GM19099 (cell line): ENCODE data around the gene ANO6.

Experiments used
- POLR2A ChIP-seq: IDR thresholded peaks from 3 replicates; pipeline ENCODE4 v1.6.1; 2011; ENCODE audit warnings: low read depth; ENCODE audit not compliant: insufficient read length; ENCODE audit errors: extremely low read depth

The ANO6 gene

DNA sequence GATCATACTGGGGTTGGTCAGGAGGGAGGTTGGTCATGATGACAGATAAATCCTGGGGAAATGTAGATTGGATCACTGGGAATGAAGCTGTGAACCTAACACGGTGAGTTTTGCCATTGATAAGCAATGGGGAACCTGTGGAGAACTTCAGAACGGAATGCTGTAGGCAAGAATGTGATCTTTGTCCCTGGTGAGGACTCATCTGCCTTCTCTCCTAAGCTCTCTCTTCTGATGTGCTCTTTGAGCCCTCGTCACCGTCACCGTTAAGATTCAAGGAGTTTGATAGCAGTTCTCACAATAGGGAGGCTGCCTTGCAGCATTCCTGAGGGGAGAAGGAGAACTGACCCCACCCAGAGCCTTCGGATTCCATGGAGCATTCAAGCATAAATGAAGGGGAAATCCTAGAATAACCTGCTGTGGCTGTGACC lies 217.6 kb downstream of the ANO6 start:
- TF ChIP-seq POLR2A: no peak

DNA sequence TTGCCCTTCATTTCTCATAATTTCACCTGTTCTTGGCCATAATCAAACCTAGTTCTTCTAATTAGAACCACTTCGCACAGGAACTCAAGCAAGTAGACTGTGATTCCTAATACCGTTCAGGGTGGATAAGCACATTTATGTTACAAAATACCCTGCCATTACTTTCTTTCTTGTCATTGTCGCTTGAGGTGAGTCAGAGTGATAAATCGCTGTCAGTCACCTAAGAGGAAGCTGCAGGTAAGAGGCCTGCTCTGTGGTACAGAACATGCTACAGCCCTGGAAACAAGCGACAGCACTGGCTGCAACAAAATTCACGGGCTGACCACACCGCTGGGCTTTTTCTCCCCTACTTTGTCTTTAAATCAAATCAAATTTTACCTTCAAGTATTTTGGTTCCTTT lies 218.2 kb downstream of the ANO6 start:
- no peak for TF ChIP-seq POLR2A

DNA sequence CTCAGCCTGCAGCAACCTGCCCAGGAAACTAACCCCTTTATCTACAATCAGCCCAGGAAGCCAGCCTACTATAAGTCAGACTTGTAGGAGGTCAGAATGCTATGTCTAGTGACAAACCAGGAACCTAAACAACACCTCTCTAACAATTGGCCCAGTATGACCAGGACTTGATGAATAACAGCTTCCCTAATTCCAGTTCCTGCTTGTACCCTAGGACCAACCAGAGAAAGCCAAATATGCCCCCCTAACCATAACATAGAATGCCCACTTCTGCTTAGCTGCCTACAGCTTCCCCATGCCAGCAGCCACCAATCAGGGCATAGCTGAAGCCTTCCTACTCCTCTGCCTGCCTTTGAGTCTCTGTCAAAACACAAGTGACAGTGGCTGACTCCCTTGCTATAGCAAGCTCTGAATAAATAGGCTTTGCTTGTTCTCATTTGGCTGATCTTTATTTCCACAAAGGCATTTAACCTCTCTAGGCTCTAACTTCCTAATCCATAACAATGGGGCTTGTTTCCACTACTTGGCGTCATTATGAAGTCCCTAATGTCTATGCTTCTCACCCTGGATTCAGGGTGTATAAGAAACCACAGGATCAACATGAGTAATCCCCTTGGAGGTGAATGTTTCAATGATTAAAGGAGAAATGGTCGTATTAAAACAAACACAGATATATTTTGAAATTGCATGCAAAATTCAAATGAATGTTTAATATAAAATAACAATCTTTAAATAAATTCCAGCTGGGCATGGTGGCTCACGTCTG lies 220.2 kb downstream of the ANO6 start:
- no peak for TF ChIP-seq POLR2A

DNA sequence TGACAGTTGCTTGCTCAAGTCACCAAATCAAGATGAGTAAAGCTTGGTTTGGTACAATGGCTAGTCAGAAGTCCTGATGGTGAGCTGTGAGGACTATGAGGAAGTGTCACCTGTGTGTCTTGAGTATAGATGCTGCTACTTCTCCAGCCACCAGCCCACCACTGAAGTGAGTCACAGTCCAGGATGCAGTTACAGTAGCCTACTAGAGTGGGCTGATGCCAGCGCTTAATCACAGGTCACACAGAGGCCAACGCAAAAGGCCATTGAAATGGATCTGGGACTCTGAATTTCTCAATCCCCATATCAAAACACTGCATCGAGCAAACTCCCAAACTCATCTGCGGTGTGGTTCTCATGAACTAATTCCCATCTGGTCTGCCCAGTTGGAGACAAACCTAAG lies 223.1 kb downstream of the ANO6 start:
- TF ChIP-seq POLR2A: no peak

DNA sequence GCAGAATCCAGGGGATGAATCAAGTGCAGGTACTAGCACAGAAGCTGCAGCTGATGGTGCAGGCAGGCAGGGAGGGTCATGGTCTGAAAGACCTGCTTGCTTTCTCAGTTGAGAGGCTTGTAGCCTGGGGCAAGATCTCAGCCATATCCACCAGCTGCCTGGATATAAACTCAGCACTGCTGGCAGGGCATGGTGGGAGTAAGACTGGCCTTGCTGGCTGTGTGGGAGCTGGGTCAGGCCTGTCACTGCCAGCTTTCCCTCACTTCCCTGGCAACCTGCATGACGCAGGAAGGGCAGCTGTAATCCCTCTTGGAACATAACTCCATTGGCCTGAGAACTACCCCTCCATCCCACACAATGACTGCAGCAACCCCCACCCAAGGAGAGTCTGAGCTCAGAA lies 230.1 kb downstream of the ANO6 start:
- TF ChIP-seq POLR2A: no peak

DNA sequence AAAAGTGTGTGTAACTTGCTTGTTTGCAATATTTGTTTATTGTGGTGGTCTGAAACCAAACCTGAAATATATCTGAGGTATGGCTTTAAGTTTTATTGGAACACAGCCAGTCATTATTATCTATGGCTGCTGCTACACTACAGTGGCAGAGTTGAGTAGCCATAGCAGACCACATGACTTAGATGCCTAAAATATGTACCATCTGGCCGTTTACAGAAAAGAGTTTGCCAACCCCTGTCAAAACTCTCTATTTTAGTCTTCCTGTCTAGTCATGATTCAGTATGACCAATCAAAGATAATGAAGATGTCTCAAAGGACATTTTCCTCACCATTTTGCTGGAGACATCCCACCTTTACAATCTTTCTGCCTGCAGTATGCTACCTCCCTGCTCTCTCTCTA lies 242.3 kb downstream of the ANO6 start:
- TF ChIP-seq POLR2A: no peak

DNA sequence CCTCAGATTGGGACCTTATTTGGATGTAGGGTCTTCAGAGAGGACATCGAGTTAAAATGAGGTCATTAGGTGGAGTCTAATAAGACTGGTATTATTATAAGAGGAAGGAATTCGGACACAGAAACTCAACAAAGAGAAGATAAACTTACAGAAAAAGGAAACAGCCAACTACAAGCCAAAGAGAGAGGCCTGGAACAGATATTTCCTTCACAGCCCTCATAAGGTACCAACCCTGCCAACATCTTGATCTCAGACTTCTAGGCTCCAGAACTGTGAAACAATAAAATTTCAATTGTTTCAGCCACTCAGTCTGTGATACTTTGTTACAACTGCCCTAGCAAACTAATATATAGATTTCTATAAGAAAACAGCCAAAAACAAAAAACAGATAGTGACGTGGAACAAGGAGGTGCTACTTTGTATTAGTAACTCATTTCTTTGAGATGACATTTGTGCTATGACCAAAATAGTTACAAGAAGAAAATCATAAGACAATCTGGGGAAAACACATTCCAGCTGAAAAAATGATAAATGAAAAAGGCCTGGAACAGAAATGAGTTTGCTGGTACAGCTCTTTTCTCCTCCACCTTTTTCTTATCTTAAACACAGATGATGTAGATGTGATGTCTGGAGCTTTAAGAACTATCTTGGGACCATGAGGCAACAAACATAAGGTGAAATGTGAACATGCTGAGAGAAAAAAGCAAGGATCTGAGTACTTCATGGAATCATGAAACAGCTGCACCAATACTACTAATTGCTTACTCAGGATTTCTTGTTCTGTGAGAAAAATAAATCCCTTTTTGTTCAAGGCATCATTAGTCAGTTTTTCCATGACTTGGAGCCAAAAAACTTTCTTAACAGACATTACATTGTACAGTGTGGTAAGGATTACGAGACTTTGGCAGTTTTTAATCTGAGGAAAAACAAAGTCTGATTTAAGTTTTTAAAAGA lies 243.2 kb downstream of the ANO6 start:
- TF ChIP-seq POLR2A: no peak

DNA sequence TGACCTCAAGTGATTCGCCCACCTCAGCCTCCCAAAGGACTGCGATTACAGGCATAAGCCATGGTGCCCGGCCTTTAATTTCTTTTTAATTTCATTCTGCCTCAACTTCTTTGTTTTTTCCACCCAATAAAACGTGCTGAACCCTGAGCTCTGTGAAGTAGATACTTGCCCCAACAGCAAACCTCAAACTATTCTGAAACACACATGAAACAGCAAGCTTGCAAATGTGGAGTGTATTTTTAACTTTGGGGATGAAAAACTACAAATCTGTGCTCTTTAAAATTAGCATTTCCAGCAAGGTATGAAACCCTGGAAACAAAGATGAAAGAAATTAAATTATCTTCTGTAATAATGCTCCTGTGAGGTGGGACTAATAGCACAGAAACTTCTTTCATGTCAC lies 246.6 kb downstream of the ANO6 start:
- TF ChIP-seq POLR2A: no peak

DNA sequence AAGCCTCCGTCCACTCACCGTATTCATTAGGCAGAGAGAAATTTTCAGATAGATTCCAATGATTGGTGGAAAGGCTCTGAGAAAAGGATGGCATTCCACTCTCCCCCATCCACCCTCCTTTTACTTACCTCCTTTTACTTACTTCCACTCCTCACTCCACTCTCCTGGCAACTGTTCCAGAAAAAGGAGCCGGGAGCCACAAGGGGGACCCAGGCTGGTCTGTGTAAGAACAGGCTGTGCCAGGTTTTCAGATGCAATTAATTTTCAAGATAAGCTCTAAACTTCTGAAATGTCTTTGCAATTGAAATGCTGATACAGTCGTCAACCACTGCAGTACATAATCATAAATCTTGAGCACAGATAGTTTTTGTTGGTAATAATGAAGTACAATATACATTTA lies 248.8 kb downstream of the ANO6 start:
- no peak for TF ChIP-seq POLR2A

DNA sequence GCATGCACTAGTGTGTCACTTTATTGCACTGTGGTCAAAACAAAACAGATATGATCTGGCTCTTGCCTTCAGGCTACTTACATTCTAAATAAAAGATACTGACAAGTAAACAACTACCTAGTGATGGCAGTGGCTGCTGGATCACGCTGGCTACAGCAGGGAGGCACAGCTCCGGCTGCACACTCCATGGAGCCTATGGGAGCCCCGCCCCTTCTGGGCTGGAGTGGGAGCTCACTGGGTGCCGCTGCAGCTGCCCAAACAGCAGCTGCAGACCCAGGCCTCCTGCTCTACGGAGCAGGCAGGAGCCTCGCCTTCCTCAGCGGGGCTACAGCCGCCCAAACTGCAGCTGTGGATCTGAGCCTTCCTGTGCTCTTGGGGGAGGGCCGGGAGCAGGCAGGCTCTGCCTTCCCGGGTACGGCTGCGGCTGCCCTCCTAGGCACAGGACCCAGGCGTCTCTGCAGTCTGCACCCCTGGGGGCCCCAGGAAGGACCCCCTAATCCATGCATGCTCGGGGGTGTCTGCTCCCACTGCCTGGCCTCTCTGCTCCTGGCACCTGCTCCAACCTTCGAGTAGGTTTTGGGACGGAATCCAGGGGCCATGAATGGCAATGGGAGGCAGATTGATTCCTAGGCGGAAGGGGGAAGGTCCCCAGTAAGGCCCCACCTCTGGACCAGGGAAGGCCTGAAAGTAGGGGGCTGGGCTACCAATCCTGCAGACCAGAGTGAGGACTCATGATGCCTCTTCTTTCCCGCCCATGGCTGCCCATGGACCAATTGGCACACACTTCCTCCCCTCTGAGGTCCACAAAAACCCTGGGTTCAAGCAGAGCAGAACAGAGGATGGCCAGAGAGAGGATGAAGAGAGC lies 253.1 kb downstream of the ANO6 start:
- no peak for TF ChIP-seq POLR2A

DNA sequence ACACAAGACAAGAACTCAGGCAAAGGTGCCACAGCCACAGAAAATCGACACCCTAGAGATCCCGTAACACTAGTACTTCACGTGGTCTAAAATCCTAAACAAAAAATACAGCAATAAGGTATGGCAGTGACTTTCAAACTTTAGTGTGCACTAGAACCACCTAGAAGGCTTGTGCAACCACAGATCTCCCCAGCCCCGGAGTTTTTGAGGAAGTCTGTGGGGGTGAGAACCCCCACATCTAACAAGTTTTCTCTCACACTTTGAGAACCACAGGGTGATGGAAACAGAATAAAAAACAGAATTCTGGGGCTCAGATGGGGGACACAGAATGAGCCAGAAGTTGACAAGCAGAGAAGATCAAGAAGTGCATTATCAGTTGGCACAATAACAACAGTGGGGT lies 254.0 kb downstream of the ANO6 start:
- no peak for TF ChIP-seq POLR2A

DNA sequence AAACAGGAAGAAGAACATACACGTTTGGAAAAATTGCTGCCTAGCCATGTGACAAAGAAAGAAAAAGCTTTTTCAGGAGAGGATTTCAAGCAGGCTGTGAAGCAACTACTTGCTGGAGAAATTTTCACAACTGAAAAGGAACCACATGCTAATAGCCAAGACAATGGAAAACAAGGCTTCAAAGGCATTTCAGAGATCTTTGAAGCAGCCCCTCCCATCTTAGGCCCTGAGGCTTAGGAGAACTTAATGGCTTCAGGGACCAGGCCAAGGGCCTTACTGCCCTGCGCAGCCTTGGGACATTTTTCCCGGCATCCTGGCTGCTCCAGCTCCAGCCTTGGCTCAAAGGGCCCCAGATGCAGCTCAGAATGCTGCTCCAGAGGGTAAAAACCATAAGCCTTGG lies 257.7 kb downstream of the ANO6 start:
- TF ChIP-seq POLR2A: no peak

DNA sequence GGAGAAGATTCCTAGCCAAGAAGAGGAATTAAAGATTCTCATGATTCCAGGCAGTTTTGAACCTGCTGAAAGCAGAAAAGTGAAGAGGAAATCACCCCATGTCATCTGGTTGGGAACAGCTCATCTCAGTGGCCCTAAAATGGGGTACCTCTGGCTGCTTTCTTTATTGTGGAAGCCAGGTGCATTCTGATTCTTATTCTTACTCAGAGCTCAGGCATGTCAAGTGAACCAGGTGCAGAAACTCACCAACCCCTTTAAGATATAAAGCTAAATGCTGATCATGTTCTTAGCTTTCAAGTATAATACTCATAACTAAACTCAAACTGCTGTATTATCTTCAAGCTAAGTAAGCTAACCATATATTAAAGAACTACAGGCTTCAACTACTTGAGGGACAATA lies 259.7 kb downstream of the ANO6 start:
- no peak for TF ChIP-seq POLR2A

DNA sequence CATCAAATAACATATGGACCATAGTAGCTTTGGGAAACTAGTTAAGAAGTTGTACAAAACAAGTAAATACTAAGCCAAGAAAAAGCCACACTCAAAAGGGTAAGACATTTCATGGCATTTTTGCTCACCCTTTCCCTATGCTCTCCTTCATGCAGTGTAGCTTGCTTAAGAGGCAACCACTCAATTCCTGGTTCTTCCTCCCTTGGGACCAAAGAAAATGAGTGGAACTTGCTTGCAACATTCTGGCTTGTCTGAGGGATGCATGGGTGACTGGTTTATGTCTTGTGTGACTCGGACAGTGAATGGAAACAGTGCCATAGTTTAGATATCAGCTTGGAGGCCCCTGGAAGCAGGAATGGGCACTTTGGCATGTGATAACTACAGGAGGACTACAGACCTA lies 261.6 kb downstream of the ANO6 start:
- no peak for TF ChIP-seq POLR2A

DNA sequence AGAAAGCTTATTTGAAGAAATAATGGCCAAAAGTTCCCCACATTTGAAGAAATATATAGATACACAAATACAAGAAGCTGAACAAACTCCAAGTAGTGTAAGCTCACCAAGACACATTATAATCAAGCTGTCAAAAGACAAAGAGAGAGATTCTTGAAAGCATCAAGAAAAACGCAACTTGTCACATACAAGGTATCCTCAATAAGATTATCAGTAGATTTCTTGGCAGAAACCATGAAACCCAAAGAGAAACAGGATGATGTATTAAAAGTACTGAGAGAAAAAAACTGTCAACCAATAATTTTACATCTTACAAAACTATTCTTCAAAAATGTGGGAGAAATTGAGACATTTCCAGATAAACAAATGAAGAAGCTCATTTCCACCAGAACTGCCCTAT lies 263.0 kb downstream of the ANO6 start:
- no peak for TF ChIP-seq POLR2A
